Liver (tissue), 9 donors: ENCODE results near the gene NEAT1. TPM values are rescaled to one million over a fixed set of nuclear protein-coding genes. Genes with fewer than 3 reads are reported as not detected.

ENCODE experiments used
- DNase-seq: peaks from one replicate; pipeline ENCODE4 v3.0.0-alpha.2; 2017; ENCODE audit warnings: low spot score
- H3K27ac ChIP-seq, 2 donors: one replicate each; pipeline ENCODE4 v1.7.0; 2013; ENCODE audit warnings: inconsistent platforms in 2 of 2, low read length in 2 of 2, control low read depth in 1 of 2, low read depth in 1 of 2, mild to moderate bottlenecking in 1 of 2
- H3K27me3 ChIP-seq, 4 donors: one replicate each; pipeline versions ENCODE4 v1.6.1 to v1.7.0; 2013; ENCODE audit warnings: low read length in 3 of 4, inconsistent platforms in 1 of 4, mild to moderate bottlenecking in 1 of 4, moderate library complexity in 1 of 4; ENCODE audit not compliant: control insufficient read depth in 4 of 4, insufficient read depth in 4 of 4
- H3K36me3 ChIP-seq, 4 donors: one replicate each; pipeline versions ENCODE4 v1.6.1 to v1.7.0; 2013; ENCODE audit warnings: low read length in 3 of 4, mild to moderate bottlenecking in 3 of 4, low read depth in 1 of 4, moderate library complexity in 1 of 4; ENCODE audit not compliant: control insufficient read depth in 4 of 4, insufficient read depth in 3 of 4
- H3K4me1 ChIP-seq, 4 donors: one replicate each; pipeline versions ENCODE4 v1.6.1 to v1.7.0; 2013; ENCODE audit warnings: low read length in 3 of 4, mild to moderate bottlenecking in 3 of 4, moderate library complexity in 1 of 4; ENCODE audit not compliant: control insufficient read depth in 4 of 4, insufficient read depth in 4 of 4
- H3K4me3 ChIP-seq, 3 donors: one replicate each; pipeline versions ENCODE4 v1.6.1 to v1.7.0; 2013; ENCODE audit warnings: low read length in 3 of 3, control low read depth in 1 of 3, low read depth in 1 of 3, mild to moderate bottlenecking in 1 of 3
- H3K9ac ChIP-seq, 2 donors: one replicate each; pipeline ENCODE4 v1.7.0; 2013; ENCODE audit warnings: low read length in 2 of 2, mild to moderate bottlenecking in 2 of 2, moderate library complexity in 2 of 2, control low read depth in 1 of 2, low read depth in 1 of 2
- H3K9me3 ChIP-seq, 4 donors: one replicate each; pipeline versions ENCODE4 v1.6.1 to v1.7.0; 2013; ENCODE audit warnings: low read length in 3 of 4; ENCODE audit not compliant: control insufficient read depth in 4 of 4
- ATF3 ChIP-seq: IDR thresholded peaks from 2 replicates; pipeline ENCODE4 v1.6.1; 2016; ENCODE audit warnings: antibody characterized with exemption
- CTCF ChIP-seq: fragments of 150-350 bp; IDR thresholded peaks from 2 replicates; pipeline ENCODE4 v1.5.1; 2017; ENCODE audit warnings: improper control_type of control experiment, low read depth, low read length; ENCODE audit not compliant: missing input control
- EGR1 ChIP-seq, 2 donors: IDR thresholded peaks; 2 replicates each; pipeline ENCODE4 v1.6.1; 2016 to 2018; ENCODE audit warnings: antibody characterized with exemption in 2 of 2, low read depth in 2 of 2
- FOXA1 ChIP-seq: IDR thresholded peaks from 2 replicates; pipeline ENCODE4 v1.6.1; 2016; ENCODE audit warnings: antibody characterized with exemption
- FOXA2 ChIP-seq: IDR thresholded peaks from 2 replicates; pipeline ENCODE4 v1.6.1; 2016; ENCODE audit warnings: antibody characterized with exemption
- GABPA ChIP-seq, 2 donors: IDR thresholded peaks in 1 of 2; conservative IDR thresholded peaks in 1 of 2; 2 replicates each; pipeline ENCODE4 v1.6.1; 2016; ENCODE audit warnings: antibody characterized with exemption in 2 of 2, mild to moderate bottlenecking in 1 of 2, moderate library complexity in 1 of 2
- HNF4A ChIP-seq, 2 donors: conservative IDR thresholded peaks; 2 replicates each; pipeline ENCODE4 v1.6.1; 2016; ENCODE audit warnings: antibody characterized with exemption in 2 of 2, mild to moderate bottlenecking in 2 of 2
- HNF4G ChIP-seq: IDR thresholded peaks from 2 replicates; pipeline ENCODE4 v1.6.1; 2016; ENCODE audit warnings: antibody characterized with exemption
- JUND ChIP-seq, 2 donors: IDR thresholded peaks; 2 replicates each; pipeline ENCODE4 v1.6.1; 2016; ENCODE audit warnings: antibody characterized with exemption in 2 of 2
- MAX ChIP-seq: IDR thresholded peaks from 2 replicates; pipeline ENCODE4 v1.6.1; 2016; ENCODE audit warnings: antibody characterized with exemption
- NR2F2 ChIP-seq: IDR thresholded peaks from 2 replicates; pipeline ENCODE4 v1.6.1; 2016; ENCODE audit warnings: antibody characterized with exemption
- RAD21 ChIP-seq, 2 donors: IDR thresholded peaks; 2 replicates each; pipeline ENCODE4 v1.6.1; 2016; ENCODE audit warnings: antibody characterized with exemption in 2 of 2, mild to moderate bottlenecking in 2 of 2
- RXRA ChIP-seq, 2 donors: IDR thresholded peaks; 2 replicates each; pipeline ENCODE4 v1.6.1; 2017 to 2018; ENCODE audit warnings: antibody characterized with exemption in 2 of 2, mild to moderate bottlenecking in 1 of 2
- SP1 ChIP-seq: IDR thresholded peaks from 2 replicates; pipeline ENCODE4 v1.6.1; 2018; ENCODE audit warnings: antibody characterized with exemption, mild to moderate bottlenecking
- TAF1 ChIP-seq: conservative IDR thresholded peaks from 2 replicates; pipeline ENCODE4 v1.6.1; 2016; ENCODE audit warnings: antibody characterized with exemption, mild to moderate bottlenecking
- YY1 ChIP-seq: IDR thresholded peaks from 2 replicates; pipeline ENCODE4 v1.6.1; 2016; ENCODE audit warnings: antibody characterized with exemption, mild to moderate bottlenecking
- ZBTB33 ChIP-seq: IDR thresholded peaks from 2 replicates; pipeline ENCODE4 v1.6.1; 2016; ENCODE audit warnings: antibody characterized with exemption
- WGBS: extraction: QIAGEN DNeasy Blood & Tissue Kit; methylation state at CpG from one replicate; pipeline ENCODE4 v1.1.7; 2013; 5-methylcytosine and 5-hydroxymethylcytosine counted together
- polyA plus RNA-seq, 2 donors: library from polyadenylated mRNA; stranded (reverse) in 1 of 2; unstranded in 1 of 2; fragments of 200-250 nt in 1 of 2; fragments of >200 nt in 1 of 2; fragmentation: Nextera tagmentation in 1 of 2; extraction: Ambion mirVana in 1 of 2; gene quantifications; one replicate each; pipeline versions ENCODE4 v1.2.1 to v1.2.3, GENCODE V29; 2013 to 2015
- total RNA-seq, 2 donors: library from RNA; depleted of rRNA; stranded (reverse); fragments of >200 nt; gene quantifications; one replicate each; pipeline ENCODE4 v1.2.3, GENCODE V29; 2014
- TF ChIP-seq, protein P1 (sequence below): IDR thresholded peaks from 2 replicates; pipeline ENCODE4 v1.6.1; 2016; ENCODE audit warnings: antibody characterized with exemption, mild to moderate bottlenecking
- donor health status: healthy.
- donor health status: healthy.
- donor health status: healthy.
- donor health status: healthy.
- donor health status: healthy.

NEAT1 gene
- total and polyA plus RNA-seq, 4 donors = 29.6 to 1,968 (median 80.8) TPM

- TF ChIP-seq CTCF = no peak
- no peak for TF ChIP-seq SP1
- TF ChIP-seq MAX = no peak
- TF ChIP-seq ATF3 = no peak
- TF ChIP-seq GABPA (IDR thresholded peaks at IDR 0.05 in 1 of 2, conservative IDR thresholded peaks at IDR 0.05 in 1 of 2) = no peak
- TF ChIP-seq JUND (IDR thresholded peaks at IDR 0.05) = no peak
- no peak for TF ChIP-seq YY1
These were observed 17.8 kb upstream of the NEAT1 start (continued) for GRCh38 chr11:65404638-65405339.

- Histone ChIP-seq H3K27ac (no peak overlapping the region), H3K9me3 (no peaks in the 10 kb centered on the region), H3K4me3 (no peak overlapping the region), H3K4me1 (peaks cover 0 to 8% (median 4%) of the 10 kb centered on the region in 4 donors), H3K9ac (no peak overlapping the region), H3K27me3 (no peaks in the 10 kb centered on the region), H3K36me3 (peaks cover 1 to 25% (median 6%) of the 10 kb centered on the region in 4 donors)
- WGBS = 90% methylated on average over 29 of the region's 29 CpGs
- DNase-seq = no peak
- TF ChIP-seq YY1 = no peak
- TF ChIP-seq GABPA (IDR thresholded peaks at IDR 0.05 in 1 of 2, conservative IDR thresholded peaks at IDR 0.05 in 1 of 2) = no peak
- no peak for TF ChIP-seq HNF4G
- TF ChIP-seq HNF4A (conservative IDR thresholded peaks at IDR 0.05) = no peak
- no peak for TF ChIP-seq FOXA1
- no peak for TF ChIP-seq CTCF
- TF ChIP-seq, protein P1, sequence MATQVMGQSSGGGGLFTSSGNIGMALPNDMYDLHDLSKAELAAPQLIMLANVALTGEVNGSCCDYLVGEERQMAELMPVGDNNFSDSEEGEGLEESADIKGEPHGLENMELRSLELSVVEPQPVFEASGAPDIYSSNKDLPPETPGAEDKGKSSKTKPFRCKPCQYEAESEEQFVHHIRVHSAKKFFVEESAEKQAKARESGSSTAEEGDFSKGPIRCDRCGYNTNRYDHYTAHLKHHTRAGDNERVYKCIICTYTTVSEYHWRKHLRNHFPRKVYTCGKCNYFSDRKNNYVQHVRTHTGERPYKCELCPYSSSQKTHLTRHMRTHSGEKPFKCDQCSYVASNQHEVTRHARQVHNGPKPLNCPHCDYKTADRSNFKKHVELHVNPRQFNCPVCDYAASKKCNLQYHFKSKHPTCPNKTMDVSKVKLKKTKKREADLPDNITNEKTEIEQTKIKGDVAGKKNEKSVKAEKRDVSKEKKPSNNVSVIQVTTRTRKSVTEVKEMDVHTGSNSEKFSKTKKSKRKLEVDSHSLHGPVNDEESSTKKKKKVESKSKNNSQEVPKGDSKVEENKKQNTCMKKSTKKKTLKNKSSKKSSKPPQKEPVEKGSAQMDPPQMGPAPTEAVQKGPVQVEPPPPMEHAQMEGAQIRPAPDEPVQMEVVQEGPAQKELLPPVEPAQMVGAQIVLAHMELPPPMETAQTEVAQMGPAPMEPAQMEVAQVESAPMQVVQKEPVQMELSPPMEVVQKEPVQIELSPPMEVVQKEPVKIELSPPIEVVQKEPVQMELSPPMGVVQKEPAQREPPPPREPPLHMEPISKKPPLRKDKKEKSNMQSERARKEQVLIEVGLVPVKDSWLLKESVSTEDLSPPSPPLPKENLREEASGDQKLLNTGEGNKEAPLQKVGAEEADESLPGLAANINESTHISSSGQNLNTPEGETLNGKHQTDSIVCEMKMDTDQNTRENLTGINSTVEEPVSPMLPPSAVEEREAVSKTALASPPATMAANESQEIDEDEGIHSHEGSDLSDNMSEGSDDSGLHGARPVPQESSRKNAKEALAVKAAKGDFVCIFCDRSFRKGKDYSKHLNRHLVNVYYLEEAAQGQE = no peak
- no peak for TF ChIP-seq ZBTB33
- no peak for TF ChIP-seq JUND (IDR thresholded peaks at IDR 0.05)
- no peak for TF ChIP-seq TAF1
- no peak for TF ChIP-seq FOXA2
- TF ChIP-seq NR2F2 = no peak
- no peak for TF ChIP-seq MAX
- no peak for TF ChIP-seq SP1
- TF ChIP-seq EGR1 (IDR thresholded peaks at IDR 0.05; ENCODE audit: low read depth in 2 of 2) = no peak
- no peak for TF ChIP-seq RAD21 (IDR thresholded peaks at IDR 0.05)
- no peak for TF ChIP-seq RXRA (IDR thresholded peaks at IDR 0.05)
- no peak for TF ChIP-seq ATF3
These were observed 11.5 kb upstream of the NEAT1 start for GRCh38 chr11:65410936-65411680.
